Left colon (tissue), 2 donors: Measurements from ENCODE around the gene SASH1. TPM values are rescaled to one million over a fixed set of nuclear protein-coding genes. Genes with fewer than 3 reads are reported as not detected.
A peak's percentile ranks its signal among the peaks of the same experiment; 100 is the strongest.

Source experiments
- ATAC-seq: fragments of 200-7000 bp; cut with Tn5 transposase; one replicate; pipeline ENCODE4 v1.9.1; 2020; ENCODE audit warnings: mild to moderate bottlenecking, moderate library complexity
- DNase-seq, 2 donors: peaks; one replicate each; pipeline ENCODE4 v3.0.0-alpha.2; 2020
- intact Hi-C, 2 donors: fragments of 100-400 bp; cut with DNase I in 1 of 2; cut with micrococcal nuclease in 1 of 2; formaldehyde crosslinking; loops; one replicate each; pipeline versions ENCODE4 v1.11.2 to v1.14.0; 2022; cut with DNase I, micrococcal nuclease
- total RNA-seq, 2 donors: library from RNA; stranded (reverse); fragmentation: NEBNext Ultra II Directional; extraction: Animal tissue kit (Norgen Biotek cat#: 25700); gene quantifications; one replicate each; pipeline ENCODE4 v1.2.1, GENCODE V29; 2021
- donor health status: DM: no; HTN: no; CAD: no.
- donor health status: DM: yes; HTN: yes; CAD: no.

The SASH1 gene
- total RNA-seq, 2 donors from 2014 or later, result 19.6 to 24.4 TPM

DNA sequence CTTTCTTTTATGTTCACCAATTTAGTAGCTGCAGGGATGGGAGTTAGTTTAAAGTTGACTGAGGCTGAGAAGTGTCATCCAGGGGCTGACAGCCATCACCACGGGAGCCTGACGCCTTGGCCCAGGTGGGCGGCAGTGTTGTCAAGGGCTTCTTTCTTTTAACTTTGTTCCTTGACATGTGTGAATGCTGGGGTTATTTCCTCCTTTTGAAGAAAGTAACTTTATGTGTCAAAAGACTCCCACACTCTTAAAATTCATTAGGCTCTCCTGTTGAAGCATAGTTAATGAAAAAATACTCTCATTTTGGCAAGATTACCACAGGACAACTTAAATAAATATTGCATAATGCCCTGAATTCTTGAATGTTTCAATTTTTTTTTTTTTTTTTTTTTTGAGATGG, 50.0 kb downstream of the SASH1 start:
- intact Hi-C loops, result no loop called here
- no peak for ATAC-seq
- DNase-seq, result no peak

DNA sequence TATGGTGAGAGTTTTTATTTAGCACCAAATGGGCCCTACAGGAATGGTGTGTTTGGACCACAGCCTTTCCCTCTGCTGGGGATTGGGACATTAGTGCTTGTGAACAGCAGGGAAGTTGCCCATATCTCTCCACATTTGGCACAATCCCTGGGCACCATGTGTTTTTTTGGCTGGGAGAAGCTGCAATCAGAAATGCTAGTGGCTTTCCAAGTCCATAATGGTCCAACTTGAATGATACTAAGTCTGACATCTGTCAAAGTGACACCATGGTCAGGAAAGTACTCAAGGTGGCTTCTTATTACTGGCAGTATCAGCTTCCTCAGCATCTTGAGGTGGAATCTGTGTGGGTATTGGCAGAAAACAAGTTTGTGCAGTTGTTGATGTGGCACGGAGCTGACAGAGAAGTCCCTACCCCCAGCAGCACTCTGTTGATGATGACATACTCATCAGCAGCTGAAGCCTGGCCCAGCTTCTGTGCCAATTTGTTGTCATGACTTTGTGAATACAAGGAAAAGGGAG, 53.0 kb downstream of the SASH1 start:
- ATAC-seq (no peak), DNase-seq (no peak)

DNA sequence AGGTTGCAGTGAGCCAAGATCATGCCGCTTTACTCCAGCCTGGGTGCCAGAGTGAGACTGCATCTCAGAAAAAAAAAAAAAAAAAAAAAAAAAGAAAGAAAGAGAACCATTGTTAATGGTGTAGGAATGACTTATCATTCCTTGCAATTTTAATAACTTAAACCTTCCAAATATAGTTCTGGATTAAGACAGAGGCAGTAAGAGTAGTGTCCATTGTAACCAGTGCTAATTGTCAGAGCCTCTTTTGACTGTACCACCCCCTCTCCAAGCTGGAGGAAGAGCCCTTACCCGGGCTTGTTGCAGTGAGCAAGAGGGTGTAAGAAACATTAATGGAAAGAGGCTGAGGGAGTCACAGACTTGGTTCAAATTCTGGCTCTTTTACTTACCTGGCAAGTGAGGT, 53.8 kb downstream of the SASH1 start:
- DNase-seq, result no peak
- ATAC-seq, result no peak
- intact Hi-C loops, result no loop called here

More for the DNA sequence above, 53.0 kb downstream of the SASH1 start:
- intact Hi-C loops, result no loop called here

DNA sequence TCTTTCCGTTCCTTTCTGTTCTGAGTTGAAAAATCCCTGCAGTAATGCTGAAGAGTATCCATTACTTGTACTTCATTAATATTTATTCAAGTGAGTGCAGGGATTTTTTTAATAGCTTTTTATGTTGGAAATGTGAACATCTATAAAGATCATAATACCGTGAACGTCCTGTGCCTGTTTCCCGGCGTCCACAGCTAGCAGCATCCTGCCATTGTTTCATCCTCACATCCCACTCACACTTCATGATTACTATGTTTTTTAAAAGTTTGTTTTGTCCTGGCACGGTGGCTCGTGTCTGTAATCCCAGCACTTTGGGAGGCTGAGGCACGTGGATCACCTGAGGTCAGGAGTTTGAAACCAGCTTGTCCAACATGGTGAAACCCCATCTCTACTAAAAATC, 54.3 kb downstream of the SASH1 start:
- ATAC-seq, result no peak
- intact Hi-C loops, result no loop called here
- no peak for DNase-seq

DNA sequence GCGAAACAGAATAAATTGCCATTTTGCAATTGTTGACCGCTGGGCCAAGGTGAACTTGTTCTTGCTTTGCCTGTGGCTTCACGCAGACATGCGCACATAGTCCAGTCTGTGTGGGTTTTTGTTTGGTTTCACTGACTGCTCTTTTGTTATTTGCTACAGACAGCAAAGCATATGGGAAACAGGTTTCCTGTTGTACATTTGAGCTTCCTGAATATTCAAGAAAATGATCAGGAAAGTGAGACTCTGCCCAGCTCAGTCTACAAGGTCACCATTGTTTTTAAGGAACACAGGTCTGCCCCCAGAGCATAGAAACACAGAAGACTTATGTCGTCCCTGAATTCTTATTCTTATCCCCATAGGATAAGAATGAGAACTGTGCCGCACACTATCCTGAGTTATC, 55.6 kb downstream of the SASH1 start:
- intact Hi-C loops, result no loop called here
- no peak for ATAC-seq
- no peak for DNase-seq

DNA sequence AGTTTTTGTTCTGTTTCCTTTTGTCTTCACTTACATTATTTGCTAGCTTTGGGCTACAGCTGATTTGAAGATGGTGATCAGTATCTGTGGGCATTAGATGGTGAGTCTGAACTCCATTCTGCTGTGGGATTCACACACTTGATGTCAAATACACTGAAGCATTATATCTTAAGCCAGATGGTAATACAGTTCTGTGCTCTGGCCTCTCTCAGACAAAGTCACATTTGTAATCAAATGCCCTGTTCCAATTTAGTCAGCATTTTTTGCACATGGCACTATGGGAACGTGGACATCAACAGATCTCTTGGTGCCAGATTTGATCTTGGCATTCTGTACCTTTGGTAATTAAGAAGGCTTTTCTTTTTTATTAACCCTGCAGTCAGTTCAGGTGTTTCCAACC, 56.0 kb downstream of the SASH1 start:
- intact Hi-C loops, result no loop called here
- no peak for DNase-seq
- ATAC-seq, result no peak

DNA sequence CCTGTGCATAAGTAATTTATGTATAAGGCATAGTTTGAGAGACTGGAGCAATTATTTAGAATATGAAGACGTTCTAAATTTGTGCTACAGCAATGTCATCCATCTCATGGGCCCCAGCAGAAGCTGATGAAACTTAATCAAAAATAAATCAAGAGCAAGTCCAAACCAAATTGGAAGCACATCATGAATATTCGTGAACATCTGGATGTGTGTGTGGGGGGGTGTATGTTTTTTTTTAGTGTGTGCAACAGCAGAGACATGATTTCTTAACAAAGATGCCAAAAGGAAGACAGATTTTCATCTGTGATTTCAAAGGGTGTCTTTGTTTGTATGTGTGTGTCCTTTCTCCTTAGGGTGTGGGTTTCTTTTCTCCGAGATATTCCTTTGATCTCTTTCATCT, 58.9 kb downstream of the SASH1 start:
- intact Hi-C loops, result no loop called here
- ATAC-seq (no peak), DNase-seq (no peak)

DNA sequence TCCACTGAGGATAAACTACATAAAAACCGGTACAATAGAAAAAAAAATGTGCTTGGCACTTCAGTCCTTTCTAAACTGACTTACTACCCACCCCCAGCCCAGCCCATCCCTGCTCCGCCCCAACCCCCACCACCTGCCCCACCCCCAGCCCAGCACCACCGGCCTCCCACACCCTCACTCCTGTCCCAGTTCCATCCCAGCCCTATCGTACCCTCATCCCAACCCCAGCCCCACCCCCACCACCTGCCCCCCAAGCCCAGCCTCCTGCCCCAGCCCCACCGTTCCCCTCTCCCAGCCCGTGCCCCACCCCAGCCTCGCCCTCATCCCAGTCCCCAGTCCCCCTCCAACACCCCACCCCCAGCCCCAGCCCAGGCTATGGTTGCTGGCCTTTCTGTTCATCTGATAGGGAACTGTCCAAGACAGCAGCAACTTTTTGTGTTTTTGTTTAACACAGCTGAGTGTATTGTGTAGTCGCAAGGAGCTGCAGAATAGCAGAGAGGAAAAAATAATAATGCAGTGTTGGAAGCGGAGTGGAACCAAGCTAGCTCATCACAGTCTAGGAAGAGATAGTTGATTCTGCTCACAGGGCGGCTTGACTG, 61.9 kb downstream of the SASH1 start:
- ATAC-seq (no peak), DNase-seq (no peak)
- intact Hi-C loops, result no loop called here

DNA sequence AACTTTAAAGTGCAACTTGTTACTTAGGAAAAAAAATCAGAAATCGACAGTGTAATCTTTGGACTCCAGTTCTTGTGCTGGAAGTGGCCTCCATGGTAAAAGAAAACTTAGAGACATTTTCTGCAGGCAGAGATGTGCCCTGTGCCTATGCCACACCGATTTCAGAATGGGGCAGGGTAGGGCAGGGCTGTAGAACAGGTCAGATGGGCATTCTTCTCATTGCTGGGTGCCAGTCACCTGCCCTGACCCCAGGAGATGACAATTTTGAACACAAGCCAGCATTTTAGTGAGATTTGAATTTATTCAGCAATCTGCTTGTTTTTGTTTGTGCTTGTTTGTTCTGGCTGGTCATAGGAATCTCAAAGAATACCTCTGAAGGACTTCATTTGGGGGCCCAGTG, 63.3 kb downstream of the SASH1 start:
- intact Hi-C loops, result no loop called here
- ATAC-seq, result no peak

DNA sequence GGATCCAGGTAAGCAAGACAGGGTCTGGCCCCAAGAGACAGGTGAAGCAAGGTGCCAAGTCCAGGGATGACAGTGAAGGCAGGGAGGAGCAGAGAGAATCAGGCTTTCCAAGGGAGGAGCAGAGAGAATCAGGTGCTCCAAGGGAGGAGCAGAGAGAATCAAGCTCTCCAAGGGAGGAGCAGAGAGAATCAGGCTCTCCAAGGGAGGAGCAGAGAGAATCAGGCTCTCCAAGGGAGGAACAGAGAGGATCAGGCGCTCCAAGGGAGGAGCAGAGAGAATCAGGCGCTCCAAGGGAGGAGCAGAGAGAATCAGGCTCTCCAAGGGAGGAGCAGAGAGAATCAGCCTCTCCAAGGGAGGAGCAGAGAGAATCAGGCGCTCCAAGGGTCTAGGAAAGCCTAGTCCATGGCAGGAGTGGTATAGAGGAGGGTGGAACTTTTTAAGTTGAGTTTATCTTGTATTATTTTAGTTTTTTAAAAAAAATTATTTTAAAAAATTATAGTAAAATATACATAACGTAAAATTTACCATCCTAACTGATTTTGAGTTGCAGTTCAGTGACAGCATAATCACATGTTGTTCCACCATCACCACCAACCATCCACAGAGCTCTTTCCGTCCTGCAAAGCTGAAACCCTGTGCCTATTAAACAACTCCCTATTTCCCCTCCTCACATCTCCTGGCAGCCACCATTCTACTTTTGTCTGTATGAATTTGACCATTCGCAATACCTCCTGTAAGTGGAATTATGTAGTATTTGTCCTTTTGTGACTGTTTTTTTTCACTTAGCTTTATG, 64.1 kb downstream of the SASH1 start:
- ATAC-seq (no peak), DNase-seq (no peak)
- intact Hi-C loops, result no loop called here

More for the DNA sequence above, 63.3 kb downstream of the SASH1 start:
- DNase-seq, result no peak

DNA sequence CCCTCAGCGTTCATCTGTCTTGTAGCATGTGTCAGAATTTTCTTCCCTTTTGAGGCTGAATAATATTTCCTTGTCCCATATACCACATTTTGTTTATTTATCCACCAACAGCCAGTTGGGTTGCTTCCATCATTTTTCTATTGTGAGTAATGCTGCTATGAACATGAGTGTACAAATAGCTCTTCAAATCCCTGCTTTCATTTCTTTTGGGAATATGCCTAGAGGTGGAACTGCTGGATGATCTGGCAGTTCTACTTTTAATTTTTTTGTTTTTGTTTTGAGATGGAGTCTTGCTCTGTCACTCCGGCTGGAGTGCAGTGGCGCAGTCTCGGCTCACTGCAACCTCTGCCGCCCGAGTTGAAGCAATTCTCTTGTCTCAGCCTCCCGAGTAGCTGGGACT, 64.7 kb downstream of the SASH1 start:
- DNase-seq, result no peak
- no peak for ATAC-seq
- intact Hi-C loops, result no loop called here

DNA sequence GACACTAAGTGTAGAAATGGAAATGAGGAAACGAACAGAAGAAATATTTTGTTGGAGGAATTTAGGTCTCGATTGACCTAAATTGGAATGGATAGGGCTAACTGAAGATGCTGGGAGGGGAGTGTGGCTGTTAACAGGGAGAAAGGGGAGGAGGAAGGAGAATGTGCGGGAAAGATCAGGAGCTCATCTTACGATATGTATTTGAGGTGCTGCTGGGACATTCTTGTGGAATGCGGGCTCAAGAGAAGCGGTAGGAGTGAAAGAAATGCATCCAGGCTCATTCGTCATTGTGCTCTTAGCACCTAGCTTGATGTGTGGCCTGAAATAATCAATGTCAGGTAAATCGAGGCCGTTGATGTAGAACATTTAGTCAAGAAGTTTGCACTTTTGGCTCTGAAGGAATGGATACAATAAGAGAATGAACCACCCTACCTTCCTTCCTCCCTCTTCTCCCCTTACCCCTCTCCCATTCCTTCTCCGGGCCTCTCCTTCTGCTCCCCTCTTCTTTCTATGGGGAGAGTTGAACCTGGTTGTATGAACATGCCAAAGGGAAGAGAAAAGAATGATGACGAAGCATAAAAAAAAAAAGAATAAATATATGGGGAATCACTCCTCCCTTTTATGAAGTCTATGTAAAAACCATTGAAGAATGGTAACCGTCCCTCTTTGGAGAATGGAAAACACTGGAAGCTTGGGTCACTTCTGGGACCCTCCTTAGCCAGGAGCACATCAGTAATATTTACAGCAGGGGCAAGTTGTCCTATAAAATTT, 70.9 kb downstream of the SASH1 start:
- intact Hi-C loops, result no loop called here
- no peak for ATAC-seq
- DNase-seq, result no peak

DNA sequence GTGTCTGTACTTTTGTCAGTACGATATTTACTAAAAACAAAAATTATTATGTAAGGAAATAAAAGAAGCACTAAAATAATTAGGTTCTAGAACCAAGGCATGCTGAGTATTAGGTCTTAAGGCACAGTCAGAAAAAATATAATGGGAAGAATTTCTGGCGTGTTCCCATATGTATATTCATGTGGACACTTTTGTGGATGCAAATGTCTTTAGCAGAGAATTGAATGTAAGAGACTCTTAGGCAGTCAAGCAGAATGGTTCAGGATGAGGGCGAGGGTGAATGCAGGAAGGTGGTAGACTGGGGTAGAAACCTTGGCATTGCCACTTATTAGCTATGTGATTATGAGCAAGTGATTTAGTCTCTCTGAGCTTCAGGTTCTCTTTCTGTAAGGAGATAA, 71.5 kb downstream of the SASH1 start:
- intact Hi-C loops, result no loop called here
- DNase-seq (no peak), ATAC-seq (no peak)

DNA sequence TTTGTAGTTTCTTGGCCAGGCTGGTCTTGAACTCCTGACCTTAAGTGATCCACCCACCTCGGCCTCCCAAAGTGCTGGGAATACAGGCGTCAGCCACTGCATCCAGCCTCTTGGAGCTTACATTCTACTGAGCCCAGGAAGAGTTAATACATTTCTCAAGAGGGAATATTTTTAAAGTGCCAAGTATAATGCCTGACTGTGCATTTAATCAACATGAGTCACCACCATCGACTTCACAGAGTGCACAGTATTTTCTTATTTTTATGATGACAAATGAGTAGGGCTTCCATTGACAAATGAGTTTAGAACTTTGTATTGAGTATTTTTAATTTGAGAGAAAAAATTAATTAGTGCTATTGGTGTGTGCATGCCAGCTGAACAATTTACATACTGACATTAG, 72.2 kb downstream of the SASH1 start:
- ATAC-seq, result no peak
- intact Hi-C loops, result no loop called here

DNA sequence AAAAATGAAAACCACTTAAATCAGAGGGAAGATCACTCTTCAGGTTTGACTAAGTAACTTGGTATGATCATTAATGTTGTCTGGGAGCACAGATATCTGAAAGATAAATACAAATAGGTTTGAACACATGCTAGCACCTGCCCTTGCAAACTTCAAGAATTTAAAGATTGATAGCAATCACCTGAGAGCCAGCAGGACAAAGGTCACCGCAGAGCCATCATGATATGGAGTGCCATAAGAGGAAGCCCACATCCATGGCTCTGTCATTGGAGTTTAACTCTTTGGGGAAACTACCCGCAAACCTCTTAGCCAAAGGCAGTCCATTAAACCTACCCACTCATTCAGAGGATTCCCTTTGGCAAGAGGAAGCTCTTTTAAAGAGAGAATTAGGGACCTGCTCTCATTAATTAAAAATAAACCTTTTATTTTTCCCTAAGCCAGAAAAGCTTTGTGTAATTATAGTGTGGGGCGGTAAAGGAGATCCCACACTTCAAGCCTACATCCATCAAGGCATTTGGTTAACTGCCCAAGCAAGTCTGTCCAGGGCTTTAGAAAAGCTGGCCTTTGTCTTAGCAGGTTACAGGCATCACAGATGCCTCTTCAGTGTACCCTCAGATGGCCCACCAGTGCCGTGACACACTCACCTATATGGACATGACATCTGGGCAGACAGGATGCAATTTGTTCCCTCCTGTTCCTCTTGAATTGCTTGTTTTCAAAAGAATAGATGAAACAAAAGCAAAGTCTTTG, 73.0 kb downstream of the SASH1 start:
- no peak for DNase-seq
- intact Hi-C loops, result no loop called here
- ATAC-seq, result peak; percentile 29

More for the DNA sequence above, 72.2 kb downstream of the SASH1 start:
- DNase-seq, result no peak

DNA sequence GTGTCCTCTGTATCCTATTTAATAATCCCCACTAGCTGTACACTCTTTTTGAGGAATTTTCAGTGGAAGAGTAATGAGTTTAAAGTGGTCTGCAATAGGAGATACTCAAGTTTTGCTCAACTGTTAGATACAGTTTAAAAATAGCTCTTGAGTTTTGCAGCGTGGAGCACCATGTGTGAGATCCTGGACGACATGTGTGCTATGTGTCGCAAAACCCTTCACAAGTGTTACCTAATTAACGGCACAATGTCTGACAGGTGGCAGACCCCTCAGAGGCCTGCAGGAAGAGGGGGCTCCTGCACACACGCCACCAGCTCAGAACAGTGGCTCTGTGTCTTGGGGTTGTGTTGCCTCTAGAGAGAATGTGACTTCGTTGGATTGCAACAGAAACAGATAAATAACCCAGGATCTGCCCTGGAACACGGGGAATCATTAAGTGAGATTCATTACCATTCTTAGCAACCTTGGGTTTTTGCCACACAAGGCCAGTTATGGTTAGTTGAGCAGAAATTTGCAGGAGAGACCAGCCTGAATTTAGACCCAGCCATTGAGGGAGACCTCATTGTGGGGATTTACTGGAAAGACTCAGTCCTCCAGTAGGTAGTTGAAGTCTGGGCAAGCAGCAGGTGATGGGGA, 73.8 kb downstream of the SASH1 start:
- intact Hi-C loops, result no loop called here
- no peak for ATAC-seq
- no peak for DNase-seq

DNA sequence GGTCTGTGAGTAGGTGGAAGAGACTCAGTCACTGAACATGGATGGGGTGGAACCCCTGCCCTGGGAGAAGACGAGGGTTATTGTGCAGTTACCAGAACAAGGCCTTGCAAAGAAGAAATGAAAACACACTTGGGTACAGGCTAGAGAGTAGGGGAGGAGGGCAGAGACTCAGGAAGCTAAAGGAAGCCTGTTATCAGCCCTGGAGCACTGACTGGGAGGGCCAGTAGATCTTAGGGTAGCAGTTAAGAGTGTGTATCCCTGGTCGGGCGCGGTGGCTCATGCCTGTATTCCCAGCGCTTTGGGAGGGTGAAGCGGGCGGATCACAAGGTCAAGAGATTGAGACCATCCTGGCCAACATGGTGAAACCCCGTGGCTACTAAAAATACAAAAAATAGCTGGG, 74.4 kb downstream of the SASH1 start:
- ATAC-seq (no peak), DNase-seq (no peak)
- intact Hi-C loops, result no loop called here

DNA sequence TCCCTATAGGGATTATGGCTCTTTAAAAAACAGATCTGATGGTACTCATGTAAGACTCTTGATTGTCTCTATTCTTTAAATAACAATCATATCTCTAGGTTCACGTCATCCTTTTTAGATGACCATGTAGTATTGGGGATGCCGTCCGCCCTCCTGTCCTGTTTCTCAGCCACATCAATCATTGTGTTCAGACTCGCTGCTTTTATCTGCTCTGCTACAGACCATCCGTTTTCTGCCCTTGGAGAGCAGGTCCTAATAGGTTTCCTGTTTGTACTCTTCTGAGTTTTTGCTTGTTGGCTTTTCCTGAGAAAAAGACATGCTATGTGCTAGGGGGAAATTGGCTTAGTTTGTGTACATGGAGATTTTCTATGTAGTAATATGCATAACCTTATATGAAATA, 76.8 kb downstream of the SASH1 start:
- intact Hi-C loops, result no loop called here
- ATAC-seq (no peak), DNase-seq (no peak)

DNA sequence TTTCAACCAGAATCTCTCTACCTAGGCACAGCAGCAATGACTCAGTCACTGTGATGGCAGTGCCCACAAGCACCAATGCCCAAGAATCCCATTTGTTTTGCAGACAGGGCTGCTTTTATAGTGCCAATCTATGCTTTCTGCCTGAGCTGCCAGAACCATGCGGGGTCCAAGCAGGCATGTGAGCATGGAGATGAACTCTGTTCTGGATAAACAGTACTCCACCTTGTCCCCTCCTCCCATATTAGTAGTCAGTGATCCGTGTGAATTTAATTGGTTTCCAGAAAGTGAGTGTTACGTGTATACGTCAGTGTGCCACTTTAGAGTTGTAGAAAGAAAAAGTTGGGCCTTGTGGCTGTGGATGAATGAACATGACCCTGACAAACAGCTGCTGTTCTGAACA, 79.4 kb downstream of the SASH1 start:
- ATAC-seq, result no peak
- no peak for DNase-seq
- intact Hi-C loops, result no loop called here
